AG09319 (cell line): ENCODE measurements around the gene NIFK.
A peak's percentile ranks its signal among the peaks of the same experiment; 100 is the strongest.
"Not testable (repeated sequence)": the region's sequence is repeated elsewhere in the genome, so short reads cannot be mapped to it uniquely, and the experiment has no call there.

Experiments
- DNase-seq: peaks from one replicate; pipeline ENCODE4 v3.0.0-alpha.2; 2010; ENCODE audit warnings: low read depth; ENCODE audit errors: extremely low read depth
- TF ChIP-seq, protein P1 (sequence below): IDR thresholded peaks from 2 replicates; pipeline ENCODE4 v1.5.1; 2011; ENCODE audit warnings: low read depth, mild to moderate bottlenecking, inconsistent platforms, low read length, moderate library complexity

The NIFK gene

DNA sequence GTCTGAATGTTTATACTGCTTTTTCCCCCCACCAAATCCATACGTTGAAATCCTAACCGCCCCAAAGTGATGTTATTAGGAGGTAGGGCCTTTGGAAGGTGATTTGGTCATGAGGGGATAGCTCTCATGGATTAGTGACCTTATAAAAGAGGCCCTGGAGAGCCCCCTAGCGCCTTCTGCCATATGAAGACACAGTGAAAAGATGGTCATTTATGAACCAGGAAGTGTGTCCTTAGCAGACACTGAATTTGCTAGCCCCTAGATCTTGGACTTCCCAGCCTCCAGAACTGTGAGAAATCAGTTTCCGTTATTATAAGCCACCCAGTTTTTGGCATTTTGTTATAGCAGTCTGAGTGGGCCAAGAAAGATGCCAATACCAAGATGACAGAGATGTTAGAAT lies 11.5 kb upstream of the NIFK start:
- DNase-seq = peak; percentile 10
- TF ChIP-seq, protein P1, sequence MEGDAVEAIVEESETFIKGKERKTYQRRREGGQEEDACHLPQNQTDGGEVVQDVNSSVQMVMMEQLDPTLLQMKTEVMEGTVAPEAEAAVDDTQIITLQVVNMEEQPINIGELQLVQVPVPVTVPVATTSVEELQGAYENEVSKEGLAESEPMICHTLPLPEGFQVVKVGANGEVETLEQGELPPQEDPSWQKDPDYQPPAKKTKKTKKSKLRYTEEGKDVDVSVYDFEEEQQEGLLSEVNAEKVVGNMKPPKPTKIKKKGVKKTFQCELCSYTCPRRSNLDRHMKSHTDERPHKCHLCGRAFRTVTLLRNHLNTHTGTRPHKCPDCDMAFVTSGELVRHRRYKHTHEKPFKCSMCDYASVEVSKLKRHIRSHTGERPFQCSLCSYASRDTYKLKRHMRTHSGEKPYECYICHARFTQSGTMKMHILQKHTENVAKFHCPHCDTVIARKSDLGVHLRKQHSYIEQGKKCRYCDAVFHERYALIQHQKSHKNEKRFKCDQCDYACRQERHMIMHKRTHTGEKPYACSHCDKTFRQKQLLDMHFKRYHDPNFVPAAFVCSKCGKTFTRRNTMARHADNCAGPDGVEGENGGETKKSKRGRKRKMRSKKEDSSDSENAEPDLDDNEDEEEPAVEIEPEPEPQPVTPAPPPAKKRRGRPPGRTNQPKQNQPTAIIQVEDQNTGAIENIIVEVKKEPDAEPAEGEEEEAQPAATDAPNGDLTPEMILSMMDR = peak; percentile 52

DNA sequence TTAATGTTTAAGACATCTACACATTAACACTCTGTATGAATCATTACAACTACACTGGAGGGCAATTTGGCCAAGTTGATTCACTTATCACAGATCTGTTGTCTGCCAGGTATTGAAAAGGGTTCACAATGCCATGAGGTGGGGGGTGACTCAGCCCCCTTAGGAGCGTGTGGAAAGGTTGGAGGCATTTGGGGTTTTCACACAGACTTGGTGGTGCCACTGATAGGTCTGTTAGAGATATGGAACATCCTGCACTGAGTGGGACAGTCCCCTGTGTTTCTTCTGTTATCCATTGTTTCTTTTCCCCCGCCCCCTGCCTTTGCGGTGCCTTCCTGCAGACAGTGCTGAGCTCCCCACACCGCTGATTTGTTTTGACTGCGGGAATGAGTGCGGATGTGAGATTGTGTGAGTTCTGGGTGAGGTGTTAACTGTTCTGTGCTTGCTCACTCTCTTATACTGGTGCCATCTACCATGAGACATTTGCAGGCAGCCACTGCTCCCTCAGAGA lies 9.4 kb upstream of the NIFK start:
- no peak for DNase-seq
- TF ChIP-seq, protein P1 = no peak

DNA sequence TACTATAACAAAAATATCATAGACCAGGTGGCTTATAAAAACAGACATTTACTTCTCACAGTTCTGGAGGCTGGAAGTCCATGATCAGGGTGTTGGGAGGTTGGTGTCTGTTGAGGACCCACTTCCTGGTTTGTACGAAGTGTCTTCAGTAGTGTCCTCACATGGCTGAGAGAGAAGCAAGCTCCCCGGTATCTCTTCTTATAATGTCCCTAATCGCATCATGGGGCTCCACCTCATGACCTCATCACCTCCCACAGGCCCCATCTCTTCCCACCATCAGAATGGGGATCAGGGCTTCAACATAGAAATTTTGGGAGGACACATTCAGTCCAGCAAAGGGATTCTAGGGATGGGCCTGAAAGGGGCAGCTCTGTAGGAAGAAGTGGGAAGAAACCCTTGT lies 4.8 kb upstream of the NIFK start:
- TF ChIP-seq, protein P1 = no peak
- DNase-seq = no peak

DNA sequence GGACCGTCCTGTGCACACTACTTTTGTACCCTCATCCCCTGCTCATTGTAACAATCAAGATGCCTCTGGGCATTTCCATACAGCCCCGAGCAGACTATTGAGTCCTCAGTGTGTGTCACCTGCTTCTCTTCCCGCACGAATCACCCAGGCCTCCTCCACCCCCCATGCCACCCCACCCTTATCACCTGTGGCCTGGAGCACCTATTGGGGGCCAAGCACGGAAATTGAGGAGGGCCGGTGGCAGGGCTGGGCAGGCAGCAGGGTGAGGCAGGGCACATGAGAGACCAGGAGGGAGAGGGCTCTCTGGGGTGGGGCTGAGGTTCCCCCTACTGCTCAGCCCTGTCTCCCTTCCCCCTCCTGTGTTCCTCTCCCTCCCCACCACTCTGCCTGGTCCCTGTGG lies 4.3 kb upstream of the NIFK start:
- no peak for DNase-seq
- TF ChIP-seq, protein P1 = no peak

DNA sequence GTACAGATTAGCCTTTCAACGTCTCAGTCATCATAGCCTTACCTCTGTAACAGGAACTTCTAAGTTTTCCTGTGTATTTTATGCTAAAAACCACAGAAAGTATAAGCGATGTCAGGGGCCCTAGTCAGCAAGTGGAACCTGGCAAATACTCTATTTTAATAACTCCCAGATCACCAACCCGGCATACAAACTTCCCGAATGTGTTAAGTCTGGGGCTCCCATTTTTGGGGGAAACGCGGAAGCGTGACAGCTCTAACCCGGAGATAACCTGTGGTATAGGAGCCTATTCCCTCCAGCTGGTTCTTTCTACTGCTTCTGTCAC lies 574 bp downstream of the NIFK start:
- TF ChIP-seq, protein P1 = no peak
- no peak for DNase-seq

DNA sequence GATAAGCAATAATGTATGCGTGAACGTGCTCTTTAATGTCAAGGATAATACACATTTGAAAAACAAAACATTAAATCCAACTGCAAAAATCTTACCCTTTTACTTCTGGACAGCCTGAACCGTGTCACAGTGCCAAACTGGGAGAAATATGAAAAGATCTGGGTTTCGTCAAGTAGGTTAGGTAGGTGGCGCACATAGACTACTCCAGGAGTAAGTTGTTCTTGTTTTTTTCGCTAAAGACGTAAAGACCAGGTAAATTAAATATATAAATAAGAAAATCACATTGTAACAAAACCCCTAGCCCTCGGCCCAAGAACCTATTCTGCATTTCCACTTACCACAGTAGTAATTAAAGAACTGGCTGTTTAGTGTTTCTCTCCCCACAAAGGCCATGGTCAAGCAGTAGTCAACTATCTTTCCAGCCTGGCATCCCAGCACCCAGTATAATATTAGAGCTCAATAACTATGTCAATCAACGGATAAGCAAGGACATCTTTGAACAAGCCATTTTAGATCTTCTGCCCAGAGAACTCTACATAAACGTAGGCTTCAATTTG lies 1.1 kb downstream of the NIFK start:
- TF ChIP-seq, protein P1 = no peak; the same call in none of the 2 replicates
- DNase-seq = no peak

DNA sequence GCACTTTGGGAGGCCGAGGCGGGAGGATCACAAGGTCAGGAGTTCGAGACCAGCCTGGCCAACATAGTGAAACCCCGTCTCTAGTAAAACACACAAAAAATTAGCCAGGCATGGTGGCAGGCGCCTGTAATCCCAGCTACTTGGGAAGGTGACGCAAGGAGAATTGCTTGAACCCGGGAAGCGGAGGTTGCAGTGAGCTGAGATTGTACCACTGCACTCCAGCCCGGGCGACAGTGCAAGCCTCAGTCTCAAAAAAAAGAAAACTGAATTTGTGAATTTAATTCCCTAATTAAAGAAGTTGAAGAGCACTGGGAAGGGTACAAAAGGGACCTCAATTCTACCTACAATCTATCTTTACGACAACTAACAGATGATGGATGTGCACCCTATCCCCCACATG lies 2.1 kb downstream of the NIFK start:
- DNase-seq = not testable (repeated sequence)

DNA sequence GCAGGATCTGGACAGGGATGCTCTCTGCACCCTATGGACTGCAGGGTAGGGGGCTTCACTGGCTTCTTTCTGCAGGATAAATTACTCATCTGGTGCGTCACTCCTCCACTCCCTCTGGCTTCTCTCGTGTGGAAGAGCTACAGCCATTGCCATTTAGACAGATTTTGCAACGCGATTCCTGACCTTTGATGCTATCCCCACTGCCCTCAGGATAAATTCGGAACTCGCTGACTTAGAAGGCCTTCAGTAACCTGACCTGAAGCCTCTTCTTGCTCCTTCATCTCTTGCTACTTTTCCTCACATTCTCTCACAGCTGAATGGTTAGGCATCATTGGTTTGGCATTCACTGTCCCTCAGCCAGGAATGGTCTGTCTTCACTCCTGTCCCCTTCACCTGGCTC lies 5.3 kb downstream of the NIFK start:
- TF ChIP-seq, protein P1 = no peak
- no peak for DNase-seq
